ENCODE measurements around the gene ANKRD39.

Gene ANKRD39

GRCh38 chr2:96884299-96885094 lies 26.7 kb upstream of the ANKRD39 start:
- no peaks in the 10 kb centered on the region for H3F3A ChIP-seq (ENCODE audit: insufficient read depth, low read length)

GRCh38 chr2:96883306-96883705 lies 25.5 kb upstream of the ANKRD39 start:
- H2AFZ ChIP-seq (ENCODE audit: low read length): no peak overlapping the region
- H3K9ac ChIP-seq (ENCODE audit: low read length): no peak overlapping the region
- no peak overlapping the region for H3K4me2 ChIP-seq (ENCODE audit: low read depth, low read length)
- H3K36me3 ChIP-seq (replicated peaks; ENCODE audit: insufficient read depth, low read length): no peaks in the 10 kb centered on the region
- no peaks in the 10 kb centered on the region for H3K9me3 ChIP-seq (replicated peaks; ENCODE audit: insufficient read depth, low read length)
- H3K4me3 ChIP-seq (ENCODE audit: low read length): no peak overlapping the region
- no peaks in the 10 kb centered on the region for H3K9me2 ChIP-seq (replicated peaks; ENCODE audit: insufficient read depth, low read length)
- H3K79me2 ChIP-seq (ENCODE audit: low read length): no peaks in the 10 kb centered on the region
- H3F3A ChIP-seq (ENCODE audit: insufficient read depth, low read length): no peaks in the 10 kb centered on the region
- no peak for DNase-seq
- no peaks in the 10 kb centered on the region for H3K4me1 ChIP-seq (ENCODE audit: low read length)
- H3K27me3 ChIP-seq (replicated peaks; ENCODE audit: insufficient read depth, low read length): peaks cover 23% of the 10 kb centered on the region; the same call in 1 of the 2 replicates
- no peak overlapping the region for H3K27ac ChIP-seq (ENCODE audit: low read length)
- TF ChIP-seq EZH2 (optimal IDR thresholded peaks at IDR 0.05; ENCODE audit: low read depth, low read length) (no peak), EZH2phosphoT487 (IDR thresholded peaks at IDR 0.05; ENCODE audit: low read length) (no peak)
- no peaks in the 10 kb centered on the region for H4K20me1 ChIP-seq (ENCODE audit: insufficient read depth, low read length)

More at GRCh38 chr2:96884299-96885094, 26.7 kb upstream of the ANKRD39 start:
- no peaks in the 10 kb centered on the region for H3K9me2 ChIP-seq (replicated peaks; ENCODE audit: insufficient read depth, low read length)
- no peaks in the 10 kb centered on the region for H3K4me1 ChIP-seq (ENCODE audit: low read length)
- H3K9me3 ChIP-seq (replicated peaks; ENCODE audit: insufficient read depth, low read length): no peaks in the 10 kb centered on the region
- H3K4me2 ChIP-seq (ENCODE audit: low read depth, low read length): no peak overlapping the region
- no peak overlapping the region for H3K27ac ChIP-seq (ENCODE audit: low read length)
- H3K4me3 ChIP-seq (ENCODE audit: low read length): no peak overlapping the region
- H3K79me2 ChIP-seq (ENCODE audit: low read length): no peaks in the 10 kb centered on the region
- no peaks in the 10 kb centered on the region for H3K36me3 ChIP-seq (replicated peaks; ENCODE audit: insufficient read depth, low read length)
- no peak overlapping the region for H3K9ac ChIP-seq (ENCODE audit: low read length)
- peaks cover 11% of the 10 kb centered on the region; the same call in 1 of the 2 replicates for H3K27me3 ChIP-seq (replicated peaks; ENCODE audit: insufficient read depth, low read length)
- TF ChIP-seq EZH2 (optimal IDR thresholded peaks at IDR 0.05; ENCODE audit: low read depth, low read length) (no peak), CTCF (IDR thresholded peaks at IDR 0.05; ENCODE audit: low read length) (no peak), EZH2phosphoT487 (IDR thresholded peaks at IDR 0.05; ENCODE audit: low read length) (no peak)
- DNase-seq: no peak
- H2AFZ ChIP-seq (ENCODE audit: low read length): no peak overlapping the region
- no peaks in the 10 kb centered on the region for H4K20me1 ChIP-seq (ENCODE audit: insufficient read depth, low read length)

- no peak overlapping the region for H2AFZ ChIP-seq (ENCODE audit: low read length)
- H3K9ac ChIP-seq (ENCODE audit: low read length): no peak overlapping the region
- no peak overlapping the region for H3K27ac ChIP-seq (ENCODE audit: low read length)
- H3K36me3 ChIP-seq (replicated peaks; ENCODE audit: insufficient read depth, low read length): no peaks in the 10 kb centered on the region
- no peak overlapping the region for H3K4me2 ChIP-seq (ENCODE audit: low read depth, low read length)
- no peak overlapping the region for H3K4me3 ChIP-seq (ENCODE audit: low read length)
- H3K9me2 ChIP-seq (replicated peaks; ENCODE audit: insufficient read depth, low read length): no peaks in the 10 kb centered on the region
- H3F3A ChIP-seq (ENCODE audit: insufficient read depth, low read length): no peaks in the 10 kb centered on the region
- no peaks in the 10 kb centered on the region for H3K79me2 ChIP-seq (ENCODE audit: low read length)
- no peak for TF ChIP-seq EZH2 (optimal IDR thresholded peaks at IDR 0.05; ENCODE audit: low read depth, low read length)
- no peak for TF ChIP-seq EZH2phosphoT487 (IDR thresholded peaks at IDR 0.05; ENCODE audit: low read length)
- TF ChIP-seq CTCF (IDR thresholded peaks at IDR 0.05; ENCODE audit: low read length): no peak
- H3K27me3 ChIP-seq (replicated peaks; ENCODE audit: insufficient read depth, low read length): peaks cover 24% of the 10 kb centered on the region; the same call in 1 of the 2 replicates
- no peaks in the 10 kb centered on the region for H3K9me3 ChIP-seq (replicated peaks; ENCODE audit: insufficient read depth, low read length)
- no peak for DNase-seq
- no peaks in the 10 kb centered on the region for H3K4me1 ChIP-seq (ENCODE audit: low read length)
- H4K20me1 ChIP-seq (ENCODE audit: insufficient read depth, low read length): no peaks in the 10 kb centered on the region
Observed at GRCh38 chr2:96882906-96883305, 25.1 kb upstream of the ANKRD39 start.

GRCh38 chr2:96882230-96882629 lies 24.4 kb upstream of the ANKRD39 start:
- Histone ChIP-seq H3K9me3 (replicated peaks; ENCODE audit: insufficient read depth, low read length) (no peaks in the 10 kb centered on the region), H3K9ac (ENCODE audit: low read length) (no peak overlapping the region), H3K9me2 (replicated peaks; ENCODE audit: insufficient read depth, low read length) (no peaks in the 10 kb centered on the region), H3K79me2 (ENCODE audit: low read length) (no peaks in the 10 kb centered on the region), H3K4me1 (ENCODE audit: low read length) (no peaks in the 10 kb centered on the region), H2AFZ (ENCODE audit: low read length) (no peak overlapping the region), H3K27me3 (replicated peaks; ENCODE audit: insufficient read depth, low read length) (peaks cover 29% of the 10 kb centered on the region; the same call in 1 of the 2 replicates), H3K4me2 (ENCODE audit: low read depth, low read length) (no peak overlapping the region), H3K36me3 (replicated peaks; ENCODE audit: insufficient read depth, low read length) (no peaks in the 10 kb centered on the region), H3K4me3 (ENCODE audit: low read length) (no peak overlapping the region), H4K20me1 (ENCODE audit: insufficient read depth, low read length) (no peaks in the 10 kb centered on the region), H3F3A (ENCODE audit: insufficient read depth, low read length) (no peaks in the 10 kb centered on the region), H3K27ac (ENCODE audit: low read length) (no peak overlapping the region)
- TF ChIP-seq EZH2 (optimal IDR thresholded peaks at IDR 0.05; ENCODE audit: low read depth, low read length): no peak
- TF ChIP-seq CTCF (IDR thresholded peaks at IDR 0.05; ENCODE audit: low read length): no peak
- no peak for TF ChIP-seq EZH2phosphoT487 (IDR thresholded peaks at IDR 0.05; ENCODE audit: low read length)
- no peak for DNase-seq
